GM15510 (cell line): ENCODE results near the gene GALNT12.
A peak's percentile ranks its signal among the peaks of the same experiment; 100 is the strongest.

Source experiments
- POLR2A ChIP-seq: IDR thresholded peaks from 3 replicates; pipeline ENCODE4 v1.6.1; 2011; ENCODE audit warnings: borderline replicate concordance; ENCODE audit not compliant: insufficient read length; ENCODE audit errors: extremely low read depth

GALNT12 gene

GRCh38 chr9:98807070-98807813, at the start of gene GALNT12:
Gene GALNT12 (plus strand): TSS chr9:98807670. CDS start chr9:98807699, 29 bp downstream.
- peak; percentile 57 for TF ChIP-seq POLR2A

GRCh38 chr9:98760231-98760630, 47.2 kb upstream of the GALNT12 start:
- TF ChIP-seq POLR2A, result no peak

GRCh38 chr9:98763986-98764745, 43.3 kb upstream of the GALNT12 start:
- no peak for TF ChIP-seq POLR2A

- no peak for TF ChIP-seq POLR2A
Measured at GRCh38 chr9:98765256-98765655, 42.2 kb upstream of the GALNT12 start.

GRCh38 chr9:98766586-98766985, 40.9 kb upstream of the GALNT12 start:
- no peak for TF ChIP-seq POLR2A

GRCh38 chr9:98767196-98767595, 40.3 kb upstream of the GALNT12 start:
- TF ChIP-seq POLR2A, result no peak

GRCh38 chr9:98767915-98768314, 39.6 kb upstream of the GALNT12 start:
- no peak for TF ChIP-seq POLR2A

GRCh38 chr9:98768344-98768743, 39.1 kb upstream of the GALNT12 start:
- no peak for TF ChIP-seq POLR2A

- TF ChIP-seq POLR2A, result no peak
Measured at GRCh38 chr9:98770717-98771116, 36.8 kb upstream of the GALNT12 start.

- TF ChIP-seq POLR2A, result no peak
Measured at GRCh38 chr9:98771209-98771874, 36.1 kb upstream of the GALNT12 start.

- no peak for TF ChIP-seq POLR2A
Measured at GRCh38 chr9:98772364-98773155, 34.9 kb upstream of the GALNT12 start.

GRCh38 chr9:98773721-98774120, 33.7 kb upstream of the GALNT12 start:
- TF ChIP-seq POLR2A, result no peak

GRCh38 chr9:98774746-98775145, 32.7 kb upstream of the GALNT12 start:
- no peak for TF ChIP-seq POLR2A

- no peak for TF ChIP-seq POLR2A
Measured at GRCh38 chr9:98775831-98776441, 31.5 kb upstream of the GALNT12 start.

- TF ChIP-seq POLR2A, result no peak
Measured at GRCh38 chr9:98777618-98778017, 29.9 kb upstream of the GALNT12 start.

- no peak for TF ChIP-seq POLR2A
Measured at GRCh38 chr9:98778251-98778650, 29.2 kb upstream of the GALNT12 start.
